GM18498 (cell line): ENCODE measurements around the gene MED25.
A peak's percentile ranks its signal among the peaks of the same experiment; 100 is the strongest.

Experiments used
- ATAC-seq: cut with Tn5 transposase; IDR thresholded peaks from one replicate; pipeline ENCODE4 v1.9.1; 2021; ENCODE audit warnings: mild to moderate bottlenecking, moderate library complexity; ENCODE audit not compliant: unreplicated experiment

MED25 gene

GRCh38 chr19:49870309-49870901, 52.3 kb downstream of the MED25 start:
- no peak for ATAC-seq

DNA sequence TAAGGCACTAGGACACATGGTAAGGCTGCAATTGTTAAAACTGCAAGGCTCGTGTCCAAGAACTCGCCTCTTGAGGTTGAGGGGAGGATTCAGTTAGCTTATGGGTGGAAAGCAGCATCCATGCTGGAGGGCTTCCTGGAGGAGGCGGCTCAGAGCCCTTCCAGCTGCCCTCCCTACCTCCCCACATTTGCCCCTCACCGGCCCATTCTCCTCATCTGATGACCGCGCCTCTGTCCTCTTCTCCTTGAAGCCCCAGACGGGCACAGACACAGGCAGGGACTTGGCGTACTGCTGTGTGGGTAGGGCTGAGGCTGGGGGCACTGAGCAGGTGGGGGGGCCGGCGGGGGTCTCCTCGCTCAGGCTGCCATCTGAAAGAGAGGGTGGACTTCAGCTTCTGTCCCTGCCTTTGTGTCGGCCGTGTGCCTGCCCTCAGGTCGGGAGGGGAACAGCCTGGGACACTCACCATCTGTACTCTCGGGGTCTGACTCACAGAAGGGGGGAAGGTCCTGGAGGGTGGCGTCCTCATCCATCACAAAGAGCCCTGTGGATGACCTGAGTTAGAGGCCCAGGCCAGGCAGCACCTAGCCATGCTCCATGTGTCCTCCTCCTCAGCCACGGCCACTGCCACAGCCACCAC, 53.4 kb downstream of the MED25 start:
- no peak for ATAC-seq

DNA sequence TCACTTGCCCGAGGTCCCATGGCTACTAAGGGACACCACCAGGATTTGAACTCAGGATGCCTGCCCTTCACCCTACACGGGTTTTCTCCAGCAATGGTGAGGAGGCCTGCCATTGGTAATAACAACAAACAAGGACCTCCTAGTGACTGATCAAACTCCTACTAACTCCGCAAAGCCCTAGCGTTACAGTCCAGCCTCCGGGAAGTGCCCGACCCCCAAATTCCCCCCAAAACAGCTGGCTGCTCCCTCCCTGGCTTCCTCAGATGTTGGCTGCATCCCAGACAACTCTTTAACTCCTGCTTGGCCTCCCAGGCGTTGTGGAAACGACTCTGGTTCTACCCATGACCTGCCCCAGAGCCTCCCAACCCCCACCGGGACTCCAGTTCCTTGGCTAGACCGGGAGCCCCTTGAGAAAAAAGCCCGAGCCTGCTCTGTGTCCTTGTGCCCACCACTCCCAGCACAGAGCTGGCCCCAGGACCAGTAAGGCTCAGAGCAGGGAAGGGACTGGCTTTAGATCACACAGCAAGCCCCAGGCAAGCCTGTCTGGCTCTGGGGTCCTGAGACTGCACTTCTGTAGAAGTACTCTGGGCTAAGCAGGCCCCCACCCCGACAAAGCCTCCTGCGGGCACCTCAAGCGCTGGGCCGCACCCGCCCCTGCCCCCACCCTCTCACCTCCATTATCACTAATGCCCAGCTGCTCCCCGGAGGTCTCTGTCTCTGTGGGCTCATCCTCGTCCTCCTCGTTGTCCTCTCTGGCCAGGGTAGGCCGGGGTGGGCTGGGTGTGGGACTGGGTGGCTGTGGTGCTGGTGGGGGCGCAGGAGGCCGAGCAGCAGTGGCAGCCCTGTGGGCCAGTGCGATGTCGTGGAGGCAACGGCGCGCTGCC, 54.4 kb downstream of the MED25 start:
- ATAC-seq: no peak

- ATAC-seq: no peak
Observed at GRCh38 chr19:49873129-49873521, 55.0 kb downstream of the MED25 start.

- no peak for ATAC-seq
Observed at GRCh38 chr19:49873834-49874233, 55.7 kb downstream of the MED25 start.

DNA sequence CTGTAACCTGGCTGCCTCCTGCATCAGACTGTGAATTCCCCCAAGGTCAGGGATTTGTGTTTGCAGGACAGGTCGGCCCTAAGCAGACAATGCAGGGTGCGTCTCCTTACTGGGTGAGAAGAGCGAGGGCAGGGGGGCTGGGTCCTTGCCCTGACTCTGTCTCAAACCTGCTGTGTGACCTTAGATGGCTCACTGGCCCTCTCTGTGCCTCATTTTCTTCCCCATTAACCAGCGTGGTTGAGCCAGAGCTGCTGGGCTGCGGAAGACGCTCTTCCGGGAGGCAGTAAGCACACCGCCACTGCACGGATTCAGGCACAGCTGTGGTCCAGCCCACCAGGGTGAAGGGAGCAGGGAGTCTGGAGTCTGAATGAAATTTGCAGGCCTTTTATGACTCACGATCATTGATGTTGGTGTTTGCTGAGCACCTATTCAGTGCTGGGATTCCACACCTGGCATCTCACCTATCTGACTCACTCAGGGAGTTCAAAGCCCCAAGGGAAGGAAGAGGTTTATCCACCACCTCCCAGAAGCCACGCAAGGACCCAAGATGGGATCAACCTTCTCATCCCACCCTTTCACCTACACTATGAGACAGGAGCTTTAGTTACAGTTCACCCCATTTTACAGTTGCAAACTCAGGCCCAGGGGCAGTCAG, 56.5 kb downstream of the MED25 start:
- no peak for ATAC-seq

GRCh38 chr19:49875177-49875576, 57.1 kb downstream of the MED25 start:
- no peak for ATAC-seq

DNA sequence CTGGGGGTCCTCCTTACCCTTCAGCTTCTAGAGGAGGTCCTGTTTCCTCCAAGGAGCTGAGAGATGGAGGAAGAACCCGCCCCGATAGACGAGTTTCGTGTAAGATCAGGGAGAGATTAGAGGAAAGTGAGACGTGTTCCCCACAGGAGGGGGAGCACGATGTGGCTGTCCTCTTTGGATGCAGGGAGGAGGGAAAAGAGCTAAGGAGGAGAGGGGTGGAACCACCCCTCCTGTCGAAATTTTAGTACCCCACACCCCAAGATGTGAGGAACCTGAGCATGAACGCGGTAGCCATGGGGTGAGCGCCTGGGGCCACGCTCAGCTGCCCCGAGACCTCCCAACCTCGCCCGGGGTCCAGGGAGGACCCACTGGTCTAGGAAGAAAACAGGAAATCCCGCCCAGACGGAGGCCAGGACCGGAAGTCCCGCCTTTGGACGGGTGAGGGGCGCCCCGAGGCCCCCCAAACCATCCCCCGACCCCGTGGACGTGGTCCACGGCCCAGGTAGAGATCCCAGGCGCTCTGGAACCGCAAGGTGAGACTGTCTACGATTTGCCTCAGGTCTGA, 57.9 kb downstream of the MED25 start:
- no peak for ATAC-seq

GRCh38 chr19:49876422-49877019, 58.4 kb downstream of the MED25 start:
- ATAC-seq: peak; percentile 46

DNA sequence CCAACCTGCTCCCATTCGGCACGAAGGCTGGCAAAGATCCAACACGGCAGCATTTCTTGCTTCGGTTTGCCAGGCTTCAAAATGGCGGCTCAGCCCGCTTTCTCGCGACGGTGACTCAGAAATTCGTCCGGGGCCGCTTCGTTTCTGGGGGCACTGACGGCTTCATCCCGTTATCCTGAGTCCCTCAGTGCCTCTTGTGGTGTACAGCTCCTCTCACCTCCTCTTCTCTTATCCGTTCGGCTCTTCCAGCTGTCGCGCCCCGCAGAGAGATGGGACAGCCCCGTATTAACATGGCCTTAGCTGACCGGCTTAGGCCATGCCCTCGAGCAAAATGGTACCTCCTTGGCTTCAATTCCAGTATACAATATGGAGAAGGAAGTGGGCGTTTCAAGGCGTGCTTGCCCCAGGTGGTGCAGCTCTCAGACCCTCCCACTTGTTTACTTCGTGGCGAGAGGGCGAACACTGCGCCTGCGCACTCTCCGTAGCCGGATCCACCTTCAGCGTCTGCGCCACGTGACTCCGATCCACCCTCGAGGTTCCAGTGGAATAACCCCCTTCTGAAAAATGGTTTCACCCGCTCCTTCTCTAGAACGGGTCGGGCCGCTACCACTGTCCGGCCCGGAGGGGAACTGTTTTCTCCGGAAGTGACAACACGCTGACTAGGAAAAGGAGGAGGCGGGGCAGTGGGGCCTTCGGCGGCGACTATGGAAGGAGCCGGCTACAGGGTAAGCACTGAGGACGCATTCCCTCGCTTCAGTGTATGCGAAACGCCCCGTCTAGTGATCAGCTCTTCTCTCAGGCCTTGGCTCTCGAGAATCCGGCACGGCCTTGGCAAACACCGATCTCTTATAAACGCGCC, 59.2 kb downstream of the MED25 start, which contains the start of the genes AKT1S1 and TBC1D17:
AKT1S1 (minus strand) TSS at position 336 of the 859 bp plus-strand sequence. CDS start 4,060 bp downstream, outside the sequence.
TBC1D17 (plus strand) TSS at position 683 of the 859 bp plus-strand sequence; CDS start at position 705, 22 bp downstream.
- peak; percentile 54 for ATAC-seq

- peak; percentile 50 for ATAC-seq
Observed at GRCh38 chr19:49877879-49878743, 60.0 kb downstream of the MED25 start.

DNA sequence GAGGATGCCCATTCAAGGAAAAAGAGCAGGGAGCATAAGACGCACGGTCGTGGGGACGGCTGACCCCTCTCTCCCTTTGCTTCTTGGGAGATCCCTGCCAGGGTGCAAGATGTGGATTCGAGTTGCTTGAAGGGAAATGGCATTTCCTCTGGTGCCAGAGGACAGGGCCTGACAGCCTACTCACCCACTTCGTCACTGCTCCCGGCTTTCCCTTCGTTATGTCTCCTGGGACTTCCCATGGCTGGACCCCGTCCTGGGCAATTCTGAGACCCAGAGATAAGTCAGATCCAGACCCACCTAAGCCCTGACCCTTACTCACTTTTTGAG, 60.6 kb downstream of the MED25 start:
- ATAC-seq: no peak

- ATAC-seq: no peak
Observed at GRCh38 chr19:49879243-49879963, 61.3 kb downstream of the MED25 start.

- ATAC-seq: no peak
Observed at GRCh38 chr19:49880162-49880869, 62.2 kb downstream of the MED25 start.

GRCh38 chr19:49881186-49881585, 63.1 kb downstream of the MED25 start:
- ATAC-seq: no peak

DNA sequence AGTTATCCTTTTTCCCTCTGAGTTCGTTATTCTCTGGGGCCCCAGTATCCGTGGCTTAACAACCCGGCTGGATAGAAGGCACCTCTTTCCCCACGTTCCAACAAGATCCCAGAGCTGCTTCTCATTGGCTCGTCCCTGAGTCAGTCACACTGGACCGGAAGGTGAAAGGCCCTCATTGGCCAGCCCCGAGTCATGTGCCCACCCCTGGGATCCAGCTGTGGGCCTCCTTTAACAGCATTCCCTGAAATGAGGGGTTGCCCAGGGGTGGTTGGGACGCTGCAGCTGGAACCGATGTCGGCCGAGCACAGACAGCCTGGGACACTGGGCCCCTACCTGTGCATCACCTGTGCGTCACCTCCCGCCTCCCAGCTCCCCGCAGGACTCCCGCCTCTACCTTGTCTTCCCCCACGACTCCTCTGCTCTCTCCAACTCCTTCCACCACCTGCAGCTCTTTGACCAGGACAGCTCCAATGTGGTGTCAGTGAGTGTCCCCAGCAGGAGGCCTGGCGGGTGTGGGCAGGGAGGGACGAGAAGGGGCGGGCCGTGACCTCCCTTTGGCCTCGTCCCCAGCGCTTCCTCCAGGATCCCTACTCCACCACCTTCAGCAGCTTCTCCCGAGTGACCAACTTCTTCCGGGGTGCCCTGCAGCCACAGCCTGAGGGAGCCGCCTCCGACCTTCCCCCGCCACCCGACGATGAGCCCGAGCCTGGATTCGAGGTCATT, 63.7 kb downstream of the MED25 start:
- ATAC-seq: no peak

DNA sequence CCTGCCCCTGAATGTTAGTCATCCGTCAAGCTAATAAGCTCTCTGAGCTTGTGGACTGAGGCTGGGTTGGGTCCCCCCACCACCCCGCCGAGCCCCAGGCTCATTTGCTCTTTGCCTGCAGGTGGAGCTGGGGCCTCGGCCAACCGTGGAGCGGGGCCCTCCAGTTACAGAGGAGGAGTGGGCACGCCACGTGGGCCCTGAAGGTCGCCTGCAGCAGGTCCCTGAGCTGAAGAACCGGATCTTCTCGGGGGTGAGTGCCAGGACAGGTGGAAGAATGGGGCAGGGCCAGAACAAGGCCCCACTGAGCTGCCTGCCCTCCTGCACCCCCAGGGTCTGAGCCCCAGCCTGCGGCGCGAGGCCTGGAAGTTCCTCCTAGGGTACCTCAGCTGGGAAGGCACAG, 64.6 kb downstream of the MED25 start:
- no peak for ATAC-seq
